Measurements from ENCODE around the gene ABHD16A.

GRCh38 chr6:31642798-31643570, 60.1 kb downstream of the ABHD16A start:
- TF ChIP-seq POLR2AphosphoS5 (IDR thresholded peaks at IDR 0.05; ENCODE audit: low read length): no peak
- TF ChIP-seq RFX5 (IDR thresholded peaks at IDR 0.05; ENCODE audit: low read depth, low read length): no peak
- TF ChIP-seq NRF1 (conservative IDR thresholded peaks at IDR 0.05; ENCODE audit: low read depth, low read length): no peak
- TF ChIP-seq CTCF (IDR thresholded peaks at IDR 0.05 in 2 of 3, conservative IDR thresholded peaks at IDR 0.05 in 1 of 3; ENCODE audit: control insufficient read depth in 2 of 3, extremely low read depth in 1 of 3, insufficient read depth in 1 of 3, low read depth in 3 of 3, low read length in 3 of 3): no peak
- no peak for TF ChIP-seq ZZZ3 (IDR thresholded peaks at IDR 0.05; ENCODE audit: control insufficient read depth, insufficient read length, low read depth)
- TF ChIP-seq, protein P1, sequence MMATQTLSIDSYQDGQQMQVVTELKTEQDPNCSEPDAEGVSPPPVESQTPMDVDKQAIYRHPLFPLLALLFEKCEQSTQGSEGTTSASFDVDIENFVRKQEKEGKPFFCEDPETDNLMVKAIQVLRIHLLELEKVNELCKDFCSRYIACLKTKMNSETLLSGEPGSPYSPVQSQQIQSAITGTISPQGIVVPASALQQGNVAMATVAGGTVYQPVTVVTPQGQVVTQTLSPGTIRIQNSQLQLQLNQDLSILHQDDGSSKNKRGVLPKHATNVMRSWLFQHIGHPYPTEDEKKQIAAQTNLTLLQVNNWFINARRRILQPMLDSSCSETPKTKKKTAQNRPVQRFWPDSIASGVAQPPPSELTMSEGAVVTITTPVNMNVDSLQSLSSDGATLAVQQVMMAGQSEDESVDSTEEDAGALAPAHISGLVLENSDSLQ (IDR thresholded peaks at IDR 0.05): no peak
- no peak for TF ChIP-seq CHD1 (IDR thresholded peaks at IDR 0.05; ENCODE audit: low read depth, low read length)
- TF ChIP-seq HDAC2 (IDR thresholded peaks at IDR 0.05): no peak
- no peak for TF ChIP-seq MXI1 (IDR thresholded peaks at IDR 0.05; ENCODE audit: low read depth, low read length)
- TF ChIP-seq TAF1 (IDR thresholded peaks at IDR 0.05; ENCODE audit: borderline replicate concordance, low read depth, low read length): no peak
- no peak for TF ChIP-seq SUZ12 (IDR thresholded peaks at IDR 0.05; ENCODE audit: unreplicated experiment)
- no peak for TF ChIP-seq EP300 (IDR thresholded peaks at IDR 0.05; ENCODE audit: borderline replicate concordance in 1 of 2, control insufficient read depth in 1 of 2, low read depth in 2 of 2, low read length in 2 of 2)
- no peak for TF ChIP-seq ZNF384 (IDR thresholded peaks at IDR 0.05; ENCODE audit: borderline replicate concordance, low read depth, low read length)
